GM18858 (cell line): ENCODE data around the gene PRKAG2.
"Not testable (repeated sequence)": the region's sequence is repeated elsewhere in the genome, so short reads cannot be mapped to it uniquely, and the experiment has no call there.

Experiments used
- ATAC-seq: cut with Tn5 transposase; IDR thresholded peaks from one replicate; pipeline ENCODE4 v1.9.1; 2021; ENCODE audit not compliant: unreplicated experiment

PRKAG2 gene

DNA sequence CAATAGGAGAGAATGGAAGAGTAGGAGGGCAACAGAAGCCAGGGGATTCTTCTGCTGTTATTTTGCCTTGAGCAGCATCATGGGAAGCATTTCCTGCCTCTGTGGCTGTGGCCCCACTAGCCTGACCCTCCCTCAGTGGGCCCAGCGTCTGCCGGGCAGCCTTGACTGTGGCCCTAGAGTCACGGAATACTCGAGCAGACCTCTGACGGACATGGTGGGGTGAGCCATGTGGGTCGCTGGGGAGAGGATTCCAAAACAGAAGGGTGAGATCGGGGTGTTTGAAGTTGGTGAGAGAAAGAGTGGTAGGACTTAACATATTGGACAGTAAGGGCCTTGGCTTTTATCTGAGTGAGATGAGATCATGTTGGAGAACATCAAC is 8.3 kb upstream of the PRKAG2 start:
- ATAC-seq = no peak

DNA sequence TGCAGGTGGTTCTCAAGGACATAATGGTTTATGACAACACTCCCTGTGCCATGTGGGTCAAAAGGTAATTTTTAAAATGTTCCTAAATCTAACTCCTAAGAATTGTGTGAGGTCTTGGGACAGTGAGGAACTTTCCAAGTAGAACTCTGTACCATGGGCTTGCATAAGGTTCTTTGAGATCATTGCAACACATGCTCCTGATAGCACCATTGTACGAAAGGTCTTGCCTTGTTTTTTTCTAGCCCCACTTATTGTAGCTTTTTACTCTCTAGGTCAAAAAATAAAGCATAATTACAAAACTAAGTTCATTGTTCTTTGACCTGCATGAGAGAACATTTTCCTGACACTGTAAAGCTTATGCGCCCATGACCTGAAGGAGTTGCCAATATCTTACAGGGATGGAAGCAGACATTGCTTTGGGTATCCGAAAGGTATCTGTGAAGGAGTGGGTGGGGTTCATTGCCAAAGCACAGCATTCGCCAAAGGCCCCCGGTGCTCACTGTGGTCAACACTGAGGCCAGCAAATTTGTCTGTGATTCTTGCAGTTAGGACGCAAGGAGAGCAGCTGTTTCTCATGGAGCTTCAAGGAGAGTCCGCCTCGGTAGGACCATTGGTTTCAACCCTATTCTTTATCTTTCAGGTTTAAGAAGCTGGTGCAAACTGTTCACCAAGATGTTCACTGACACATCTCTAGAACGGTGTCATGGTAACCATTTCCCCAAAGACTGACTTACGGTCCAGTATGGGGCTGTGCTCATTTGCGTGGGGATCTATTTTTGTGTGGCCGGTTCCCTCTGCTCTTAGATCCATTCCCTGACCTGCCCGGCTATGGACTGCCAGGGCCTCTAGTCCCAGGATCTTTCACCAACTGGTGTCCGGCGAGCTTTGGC is 7.6 kb upstream of the PRKAG2 start:
- no peak for ATAC-seq

- ATAC-seq = no peak
Measured at GRCh38 chr7:151883857-151884256, 6.9 kb upstream of the PRKAG2 start.

DNA sequence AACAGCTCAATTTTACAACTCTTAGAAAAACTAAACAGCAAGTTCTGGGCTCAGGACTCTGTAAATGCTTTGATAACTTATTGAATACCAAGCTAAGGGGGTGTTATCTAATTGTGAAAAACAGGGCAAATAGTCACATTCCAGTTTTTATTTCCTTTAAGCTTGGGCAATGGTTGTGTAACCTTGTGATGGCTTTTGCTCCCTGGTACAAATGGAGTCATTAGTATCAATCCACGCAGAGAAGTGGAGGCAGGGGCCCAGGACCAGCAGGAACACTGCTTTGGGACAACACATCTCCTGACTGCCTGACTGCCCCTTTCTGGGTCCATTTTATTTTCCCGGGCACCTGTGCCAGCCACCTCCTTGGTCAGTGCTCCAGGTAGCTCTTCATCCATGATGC is 5.8 kb upstream of the PRKAG2 start:
- no peak for ATAC-seq

- no peak for ATAC-seq
Measured at GRCh38 chr7:151880688-151881087, 3.8 kb upstream of the PRKAG2 start.

- ATAC-seq = no peak
Measured at GRCh38 chr7:151877911-151878835, 1.3 kb upstream of the PRKAG2 start.

GRCh38 chr7:151875942-151876898 is 695 bp downstream of the PRKAG2 start:
- no peak for ATAC-seq

DNA sequence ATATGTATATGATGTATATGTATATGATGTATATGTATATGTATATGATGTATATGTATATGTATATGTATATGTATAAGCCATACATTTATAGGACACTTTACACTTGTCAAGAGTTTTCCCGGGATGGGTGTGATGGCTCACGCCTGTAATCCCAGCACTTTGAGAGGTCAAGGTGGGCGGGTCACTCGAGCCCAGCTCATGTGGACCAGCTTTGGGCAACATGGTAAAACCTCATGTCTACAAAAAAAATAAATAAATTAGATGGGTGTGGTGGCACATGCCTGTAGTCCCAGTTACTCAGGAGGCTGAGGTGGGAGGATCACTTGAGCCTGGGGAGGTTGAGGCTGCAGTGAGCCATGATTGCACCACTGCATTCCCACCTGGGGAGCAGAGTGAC is 2.4 kb downstream of the PRKAG2 start:
- not testable (repeated sequence) for ATAC-seq

- ATAC-seq = no peak
Measured at GRCh38 chr7:151873402-151873965, 3.4 kb downstream of the PRKAG2 start.

DNA sequence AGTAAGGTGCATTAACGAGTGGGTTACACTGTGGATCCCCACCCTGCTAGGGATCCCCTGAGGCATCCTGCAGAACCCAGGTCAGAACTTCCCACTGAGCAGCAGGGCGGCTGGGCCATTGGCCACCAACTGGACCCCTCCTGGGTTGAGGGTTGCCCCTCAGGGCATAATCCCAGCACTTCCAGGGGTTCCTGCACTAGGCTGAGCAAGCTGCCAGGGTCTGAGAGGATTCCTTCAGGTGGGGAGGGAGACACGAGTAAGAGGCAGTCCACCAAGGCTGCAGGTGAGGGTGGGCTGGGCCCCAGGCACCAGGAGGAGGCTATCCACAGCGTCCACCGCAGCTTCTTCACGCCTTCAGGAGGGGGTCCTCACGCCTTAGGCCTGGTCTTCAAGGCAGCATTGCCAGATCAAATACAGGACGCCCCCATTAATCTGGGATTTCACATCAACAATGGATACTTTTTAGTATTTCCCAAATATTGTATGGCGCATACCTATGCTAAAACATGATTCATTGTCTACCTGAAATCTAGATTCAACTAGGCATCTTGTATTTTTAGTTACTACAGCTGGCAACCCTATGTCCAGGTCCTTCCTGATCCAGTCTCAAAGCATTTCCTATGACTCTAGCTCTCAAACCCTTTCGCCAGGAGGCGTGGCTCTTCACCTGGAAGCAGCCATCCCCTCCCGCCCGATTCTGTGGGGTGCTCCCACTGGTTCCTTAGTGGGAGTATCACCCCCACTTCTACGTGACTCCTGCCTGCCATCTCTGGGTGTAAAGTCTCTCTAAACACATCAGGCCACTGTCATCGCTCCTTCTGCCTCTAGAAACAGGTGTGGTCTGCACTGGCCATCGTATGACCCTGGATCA is 4.1 kb downstream of the PRKAG2 start:
- ATAC-seq = no peak

GRCh38 chr7:151871904-151872303 is 5.0 kb downstream of the PRKAG2 start:
- ATAC-seq = no peak

DNA sequence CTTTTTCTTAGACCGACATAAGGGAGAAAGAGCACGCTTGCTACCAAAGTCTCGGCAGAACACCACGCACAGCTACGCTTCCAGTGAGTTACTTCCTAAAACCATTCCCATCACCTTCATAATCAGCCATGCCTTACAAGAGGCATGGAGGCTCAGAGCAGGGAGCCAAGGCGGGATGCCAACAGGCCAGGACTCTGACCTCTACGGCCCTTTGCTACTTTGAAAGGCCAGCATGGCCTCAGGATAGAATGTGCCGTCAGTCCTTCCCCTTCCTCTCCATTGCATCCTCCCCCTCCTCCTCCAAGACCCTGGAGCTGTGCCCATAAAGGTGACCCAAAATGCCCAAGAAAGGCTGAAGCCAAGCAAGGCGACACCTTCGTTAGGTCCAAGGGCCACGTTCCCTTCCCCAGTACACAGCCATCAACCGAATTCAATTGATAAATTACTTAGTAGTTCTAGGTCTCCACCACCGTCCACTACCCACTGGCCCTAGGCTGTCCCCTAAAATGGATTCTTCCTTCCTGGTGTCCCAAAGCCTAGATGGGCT is 5.7 kb downstream of the PRKAG2 start:
- ATAC-seq = no peak

- no peak for ATAC-seq
Measured at GRCh38 chr7:151869968-151870918, 6.7 kb downstream of the PRKAG2 start.

DNA sequence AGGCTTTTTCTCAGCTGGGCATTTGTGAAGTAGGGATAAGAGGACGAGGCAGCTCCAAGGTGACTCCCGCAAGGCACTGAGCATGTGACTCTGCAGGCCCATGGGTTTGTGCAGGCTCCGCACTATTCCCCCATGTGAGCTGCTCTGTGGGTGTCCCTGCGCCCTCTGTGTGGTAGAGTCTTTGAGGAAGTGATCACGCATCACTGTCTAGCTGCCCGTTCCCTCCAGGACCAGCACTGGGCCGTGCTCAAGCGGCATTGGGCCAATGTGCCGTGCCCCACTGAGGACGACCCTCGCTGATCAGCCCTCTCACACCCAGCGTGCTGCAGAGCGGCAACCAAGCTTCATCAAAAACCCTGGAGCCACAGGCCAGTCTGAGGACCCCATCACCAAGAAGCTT is 7.5 kb downstream of the PRKAG2 start:
- ATAC-seq = no peak

DNA sequence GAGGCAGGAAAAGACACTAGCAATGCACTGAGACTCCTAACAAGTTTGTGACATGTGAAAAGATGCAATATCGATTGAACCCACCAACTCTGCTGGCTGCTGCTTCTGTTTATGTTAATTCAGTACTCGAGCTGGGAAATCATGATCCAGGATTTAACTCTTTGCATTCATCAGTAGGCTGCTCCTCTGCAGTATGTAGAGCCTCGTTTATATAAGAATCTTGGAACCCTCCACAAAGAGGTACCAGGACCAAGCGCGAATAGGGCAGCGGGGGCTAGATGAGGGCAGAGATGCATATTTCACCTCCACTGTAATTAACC is 7.8 kb downstream of the PRKAG2 start:
- no peak for ATAC-seq

- ATAC-seq = no peak
Measured at GRCh38 chr7:151868396-151869108, 8.4 kb downstream of the PRKAG2 start.

DNA sequence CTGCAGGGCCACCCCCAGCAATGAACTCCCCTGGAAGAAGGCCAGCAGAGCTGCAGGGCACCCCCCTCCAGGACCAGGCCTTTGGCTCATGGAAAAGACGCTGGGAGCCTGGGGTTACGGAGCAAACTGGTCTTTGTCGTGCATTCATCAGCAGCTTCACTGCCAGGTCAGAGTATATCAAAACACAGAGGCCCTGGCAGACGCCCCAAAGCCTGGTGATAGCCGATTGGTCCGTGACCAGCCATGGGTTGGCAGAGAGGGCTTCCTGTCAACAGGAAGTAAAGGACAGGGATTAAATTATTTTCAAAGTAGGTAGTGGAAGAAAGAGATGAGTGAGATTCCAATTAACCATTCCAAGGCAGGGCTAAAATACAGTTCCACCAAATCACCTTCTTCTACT is 9.0 kb downstream of the PRKAG2 start:
- ATAC-seq = no peak
